Activated effector memory CD4-positive, alpha-beta T cell treated with Interleukin-2 at 50 U/mL for 16 hours (primary cell): ENCODE results near the gene EID3.
"Not testable (repeated sequence)": the region's sequence is repeated elsewhere in the genome, so short reads cannot be mapped to it uniquely, and the experiment has no call there.

ENCODE experiments used
- DNase-seq: peaks from one replicate; pipeline ENCODE4 v3.0.0-alpha.2; 2020

Gene EID3

GRCh38 chr12:104303538-104304151 lies at the start of gene EID3:
Gene EID3 (plus strand): TSS chr12:104303739. CDS start chr12:104303935, 196 bp downstream.
- DNase-seq: peak; percentile 87

GRCh38 chr12:104257913-104258472 lies 45.5 kb upstream of the EID3 start:
- DNase-seq: no peak

- no peak for DNase-seq
Observed at GRCh38 chr12:104258476-104259067, 45.0 kb upstream of the EID3 start.

GRCh38 chr12:104263026-104263425 lies 40.5 kb upstream of the EID3 start:
- no peak for DNase-seq

GRCh38 chr12:104263580-104264358 lies 39.8 kb upstream of the EID3 start:
- no peak for DNase-seq

GRCh38 chr12:104265436-104265835 lies 38.1 kb upstream of the EID3 start:
- not testable (repeated sequence) for DNase-seq

GRCh38 chr12:104272938-104273337 lies 30.6 kb upstream of the EID3 start:
- no peak for DNase-seq

- DNase-seq: no peak
Observed at GRCh38 chr12:104273503-104273902, 30.0 kb upstream of the EID3 start.

GRCh38 chr12:104274811-104275210 lies 28.7 kb upstream of the EID3 start:
- DNase-seq: no peak

- DNase-seq: no peak
Observed at GRCh38 chr12:104275689-104276088, 27.9 kb upstream of the EID3 start.

GRCh38 chr12:104276273-104277131 lies 27.0 kb upstream of the EID3 start:
- DNase-seq: no peak

- DNase-seq: no peak
Observed at GRCh38 chr12:104279164-104279563, 24.4 kb upstream of the EID3 start.

- no peak for DNase-seq
Observed at GRCh38 chr12:104280111-104280510, 23.4 kb upstream of the EID3 start.

- DNase-seq: no peak
Observed at GRCh38 chr12:104280717-104281458, 22.7 kb upstream of the EID3 start.

- no peak for DNase-seq
Observed at GRCh38 chr12:104281636-104282035, 21.9 kb upstream of the EID3 start.

GRCh38 chr12:104282109-104282508 lies 21.4 kb upstream of the EID3 start:
- no peak for DNase-seq

GRCh38 chr12:104285740-104286515 lies 17.6 kb upstream of the EID3 start:
- DNase-seq: no peak

GRCh38 chr12:104286516-104287482 lies 16.7 kb upstream of the EID3 start:
- DNase-seq: peak; percentile 87

GRCh38 chr12:104288635-104289274 lies 14.8 kb upstream of the EID3 start:
- DNase-seq: peak; percentile 77
